Kidney (tissue), 14 donors: ENCODE measurements around the gene FCGR3A. TPM values are rescaled to one million over a fixed set of nuclear protein-coding genes. Genes with fewer than 3 reads are reported as not detected.

ENCODE experiments used
- DNase-seq, 5 donors: peaks; one replicate each; pipeline ENCODE4 v3.0.0-alpha.2; 2013 to 2020
- FAIRE-seq: peaks from 2 replicates; lab custom pipeline; 2012; peaks lifted over from hg19 to GRCh38; lab: Jason Lieb, UNC
- H3K27ac ChIP-seq, 2 donors: one replicate each; pipeline ENCODE4 v1.7.0; 2013; ENCODE audit warnings: low read depth in 2 of 2, low read length in 2 of 2, inconsistent platforms in 1 of 2
- H3K27me3 ChIP-seq: one replicate; pipeline ENCODE4 v1.7.1; 2013; ENCODE audit warnings: low read length, inconsistent platforms; ENCODE audit not compliant: control insufficient read depth, insufficient read depth
- H3K36me3 ChIP-seq, 3 donors: one replicate each; pipeline versions ENCODE4 v1.7.0 to v1.7.1; 2013; ENCODE audit warnings: low read length in 3 of 3, control low read depth in 1 of 3, inconsistent platforms in 1 of 3; ENCODE audit not compliant: insufficient read depth in 3 of 3, control insufficient read depth in 2 of 3
- H3K4me1 ChIP-seq, 3 donors: one replicate each; pipeline versions ENCODE4 v1.7.0 to v1.7.1; 2013; ENCODE audit warnings: low read length in 3 of 3, inconsistent platforms in 1 of 3, low read depth in 1 of 3; ENCODE audit not compliant: control insufficient read depth in 2 of 3, insufficient read depth in 2 of 3
- H3K4me3 ChIP-seq, 3 donors: one replicate each; pipeline versions ENCODE4 v1.7.0 to v1.8.1; 2013; ENCODE audit warnings: low read length in 3 of 3, control low read depth in 1 of 3, inconsistent platforms in 1 of 3
- H3K9ac ChIP-seq, 3 donors: one replicate each; pipeline versions ENCODE4 v1.7.0 to v1.7.1; 2013; ENCODE audit warnings: low read length in 3 of 3, control low read depth in 1 of 3, inconsistent platforms in 1 of 3
- H3K9me3 ChIP-seq, 3 donors: one replicate each; pipeline versions ENCODE4 v1.7.0 to v1.7.1; 2013; ENCODE audit warnings: low read length in 3 of 3, control low read depth in 1 of 3, inconsistent platforms in 1 of 3; ENCODE audit not compliant: control insufficient read depth in 2 of 3, insufficient read depth in 1 of 3
- intact Hi-C: fragments of 100-400 bp; cut with DNase I; formaldehyde crosslinking; loops from one replicate; pipeline ENCODE4 v1.11.1; 2022
- polyA plus RNA-seq: library from polyadenylated mRNA; stranded (reverse); fragments of 350-450 nt; fragmentation: Illumina TruSeq; extraction: RNeasy Lipid Tissue Mini Kit (QIAGEN cat#74804); gene quantifications from one replicate; pipeline ENCODE4 v1.2.3, GENCODE V29; 2014; ENCODE audit warnings: low read depth, low replicate concordance; ENCODE audit not compliant: insufficient read depth
- total RNA-seq: library from RNA; stranded (reverse); fragmentation: NEBNext Ultra II Directional; extraction: Animal tissue kit (Norgen Biotek cat#: 25700); gene quantifications from one replicate; pipeline ENCODE4 v1.2.1, GENCODE V29; 2021
- TF ChIP-seq, protein P1 (sequence below): IDR thresholded peaks from 3 replicates; pipeline ENCODE4 v1.5.1; 2012; ENCODE audit warnings: mild to moderate bottlenecking, moderate library complexity, borderline replicate concordance; ENCODE audit not compliant: insufficient read depth; ENCODE audit errors: extremely low read depth
- donor health status: control.
- donor health status: control.
- donor health status: control.
- donor health status: control.
- donor health status: control.
- donor health status: DM: yes; HTN: yes; CAD: no.
- donor health status: Normal renal cell carcinoma (clear cell type).

The FCGR3A gene
- total and polyA plus RNA-seq, 2 donors from 2014 or later = 12.2 to 41.7 TPM

- Histone ChIP-seq H3K4me1 (no peaks in the 10 kb centered on the region), H3K9ac (no peak overlapping the region), H3K9me3 (no peaks in the 10 kb centered on the region), H3K4me3 (no peak overlapping the region), H3K27me3 (no peaks in the 10 kb centered on the region), H3K36me3 (no peaks in the 10 kb centered on the region), H3K27ac (no peak overlapping the region)
- TF ChIP-seq, protein P1, sequence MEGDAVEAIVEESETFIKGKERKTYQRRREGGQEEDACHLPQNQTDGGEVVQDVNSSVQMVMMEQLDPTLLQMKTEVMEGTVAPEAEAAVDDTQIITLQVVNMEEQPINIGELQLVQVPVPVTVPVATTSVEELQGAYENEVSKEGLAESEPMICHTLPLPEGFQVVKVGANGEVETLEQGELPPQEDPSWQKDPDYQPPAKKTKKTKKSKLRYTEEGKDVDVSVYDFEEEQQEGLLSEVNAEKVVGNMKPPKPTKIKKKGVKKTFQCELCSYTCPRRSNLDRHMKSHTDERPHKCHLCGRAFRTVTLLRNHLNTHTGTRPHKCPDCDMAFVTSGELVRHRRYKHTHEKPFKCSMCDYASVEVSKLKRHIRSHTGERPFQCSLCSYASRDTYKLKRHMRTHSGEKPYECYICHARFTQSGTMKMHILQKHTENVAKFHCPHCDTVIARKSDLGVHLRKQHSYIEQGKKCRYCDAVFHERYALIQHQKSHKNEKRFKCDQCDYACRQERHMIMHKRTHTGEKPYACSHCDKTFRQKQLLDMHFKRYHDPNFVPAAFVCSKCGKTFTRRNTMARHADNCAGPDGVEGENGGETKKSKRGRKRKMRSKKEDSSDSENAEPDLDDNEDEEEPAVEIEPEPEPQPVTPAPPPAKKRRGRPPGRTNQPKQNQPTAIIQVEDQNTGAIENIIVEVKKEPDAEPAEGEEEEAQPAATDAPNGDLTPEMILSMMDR = no peak
- intact Hi-C loops = no loop called here
- DNase-seq (no peak), FAIRE-seq (no peak)
Measured at GRCh38 chr1:161495490-161495889, 54.1 kb downstream of the FCGR3A start.

- TF ChIP-seq, protein P1 = no peak
- Histone ChIP-seq H3K27me3 (no peaks in the 10 kb centered on the region), H3K36me3 (no peaks in the 10 kb centered on the region), H3K9ac (no peak overlapping the region), H3K4me1 (no peaks in the 10 kb centered on the region), H3K4me3 (no peak overlapping the region), H3K9me3 (no peaks in the 10 kb centered on the region), H3K27ac (no peak overlapping the region)
- intact Hi-C loops = no loop called here
- no peak for FAIRE-seq
- no peak for DNase-seq
Measured at GRCh38 chr1:161494091-161494735, 55.4 kb downstream of the FCGR3A start.

DNA sequence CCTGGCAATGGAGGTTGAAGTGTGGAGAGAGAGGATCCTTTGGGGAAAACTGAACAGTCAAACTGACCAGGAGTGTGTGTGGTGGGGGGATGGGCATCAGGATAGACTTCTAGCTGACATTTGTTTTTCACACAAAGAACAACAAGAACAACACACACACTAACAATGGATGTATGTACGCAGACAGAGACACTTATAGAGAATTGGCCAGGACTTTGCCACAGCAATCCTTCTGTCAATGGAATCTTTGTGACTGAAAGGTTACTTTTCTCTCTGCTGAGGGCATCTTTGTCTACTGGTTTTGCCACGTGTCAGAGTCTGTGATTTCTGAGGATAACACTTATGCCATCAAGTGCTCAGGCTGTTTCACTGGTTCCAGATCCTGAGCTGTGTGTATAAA is 56.8 kb downstream of the FCGR3A start:
- H3K9ac ChIP-seq = no peak overlapping the region
- no peaks in the 10 kb centered on the region for H3K4me1 ChIP-seq
- TF ChIP-seq, protein P1 = no peak
- no peaks in the 10 kb centered on the region for H3K27me3 ChIP-seq
- no peaks in the 10 kb centered on the region for H3K9me3 ChIP-seq
- H3K36me3 ChIP-seq = no peaks in the 10 kb centered on the region
- DNase-seq = no peak
- intact Hi-C loops = no loop called here
- H3K4me3 ChIP-seq = no peak overlapping the region
- FAIRE-seq = no peak
- no peak overlapping the region for H3K27ac ChIP-seq

Other genes with a start within 250 kb of the FCGR3A start
- 4.1 TPM for gene MPZ, start 239.8 kb downstream of the FCGR3A start, total RNA-seq
- gene MPZ, start 239.8 kb downstream of the FCGR3A start, polyA plus RNA-seq = 3.0 TPM
- 209 TPM for gene SDHC, start 235.4 kb downstream of the FCGR3A start, total RNA-seq
- gene SDHC, start 235.4 kb downstream of the FCGR3A start, polyA plus RNA-seq = 390 TPM
- 3.4 TPM for gene CFAP126, start 181.9 kb downstream of the FCGR3A start, total RNA-seq
- 2.5 TPM for gene CFAP126, start 181.9 kb downstream of the FCGR3A start, polyA plus RNA-seq
- 47.4 TPM for gene FCGR2A, start 44.4 kb downstream of the FCGR3A start, total RNA-seq
- 13.1 TPM for gene FCGR2A, start 44.4 kb downstream of the FCGR3A start, polyA plus RNA-seq
- gene HSPA6, start 25.3 kb downstream of the FCGR3A start, total RNA-seq = 5.5 TPM
- 2.6 TPM for gene HSPA6, start 25.3 kb downstream of the FCGR3A start, polyA plus RNA-seq
- 4.3 TPM for gene FCGR3B, start 81.4 kb upstream of the FCGR3A start, total RNA-seq
- gene FCGR3B, start 81.4 kb upstream of the FCGR3A start, polyA plus RNA-seq = not detected
- gene FCGR2B, start 113.3 kb upstream of the FCGR3A start, total RNA-seq = 19.7 TPM
- 4.0 TPM for gene FCGR2B, start 113.3 kb upstream of the FCGR3A start, polyA plus RNA-seq
- gene FCRLA, start 157.4 kb upstream of the FCGR3A start, total RNA-seq = 1.7 TPM
- not detected for gene FCRLA, start 157.4 kb upstream of the FCGR3A start, polyA plus RNA-seq
- gene FCRLB, start 171.7 kb upstream of the FCGR3A start, total RNA-seq = 2.3 TPM
- 2.8 TPM for gene FCRLB, start 171.7 kb upstream of the FCGR3A start, polyA plus RNA-seq
- 21.3 TPM for gene DUSP12, start 200.0 kb upstream of the FCGR3A start, total RNA-seq
- gene DUSP12, start 200.0 kb upstream of the FCGR3A start, polyA plus RNA-seq = 17.9 TPM
- gene ATF6, start 216.5 kb upstream of the FCGR3A start, total RNA-seq = 35.6 TPM
- gene ATF6, start 216.5 kb upstream of the FCGR3A start, polyA plus RNA-seq = 11.5 TPM